HG03060 (cell line): ENCODE data around the gene UBC.

Source experiments
- ATAC-seq: cut with Tn5 transposase; IDR thresholded peaks from one replicate; pipeline ENCODE4 v1.9.1; 2021; ENCODE audit warnings: low read depth, moderate number of reproducible peaks; ENCODE audit not compliant: unreplicated experiment

Gene UBC

DNA sequence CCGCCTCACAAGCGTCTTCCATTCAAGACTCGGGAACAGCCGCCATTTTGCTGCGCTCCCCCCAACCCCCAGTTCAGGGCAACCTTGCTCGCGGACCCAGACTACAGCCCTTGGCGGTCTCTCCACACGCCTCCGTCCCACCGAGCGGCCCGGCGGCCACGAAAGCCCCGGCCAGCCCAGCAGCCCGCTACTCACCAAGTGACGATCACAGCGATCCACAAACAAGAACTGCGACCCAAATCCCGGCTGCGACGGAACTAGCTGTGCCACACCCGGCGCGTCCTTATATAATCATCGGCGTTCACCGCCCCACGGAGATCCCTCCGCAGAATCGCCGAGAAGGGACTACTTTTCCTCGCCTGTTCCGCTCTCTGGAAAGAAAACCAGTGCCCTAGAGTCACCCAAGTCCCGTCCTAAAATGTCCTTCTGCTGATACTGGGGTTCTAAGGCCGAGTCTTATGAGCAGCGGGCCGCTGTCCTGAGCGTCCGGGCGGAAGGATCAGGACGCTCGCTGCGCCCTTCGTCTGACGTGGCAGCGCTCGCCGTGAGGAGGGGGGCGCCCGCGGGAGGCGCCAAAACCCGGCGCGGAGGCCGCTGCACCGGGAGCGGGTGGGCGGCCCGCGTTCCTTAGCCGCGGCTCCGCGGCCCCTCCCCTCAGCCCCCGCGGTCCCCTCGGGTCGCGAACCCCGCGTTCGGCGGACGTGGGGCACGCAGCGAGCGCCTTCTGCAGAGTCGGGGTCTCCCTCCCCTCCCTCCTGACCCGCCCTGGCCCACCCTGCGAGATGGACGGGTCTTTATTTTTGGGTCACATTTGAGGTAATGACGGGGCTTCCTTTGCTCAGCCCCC, at the start of gene UBC:
UBC (minus strand) TSS at position 259 of the 847 bp plus-strand sequence. CDS start 879 bp downstream, outside the sequence.
- ATAC-seq = no peak

DNA sequence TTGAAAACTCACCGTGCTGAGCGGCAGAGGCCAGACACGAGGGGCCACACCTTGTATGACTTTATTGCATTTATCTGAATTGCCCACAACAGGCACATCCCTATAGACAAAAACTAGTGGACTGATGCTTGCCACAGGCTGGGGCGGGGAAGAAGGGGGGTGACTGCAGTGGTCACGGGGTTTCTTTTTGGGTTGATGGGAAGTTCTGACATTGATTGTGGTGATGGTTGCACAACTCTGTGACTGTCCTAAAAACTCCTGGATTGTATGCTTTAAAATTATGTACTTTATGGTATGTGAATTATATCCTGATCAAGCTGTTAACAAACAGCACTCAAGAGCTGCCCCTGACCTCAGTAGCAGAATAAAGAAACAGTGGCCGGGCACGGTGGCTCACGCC, 48.8 kb upstream of the UBC start:
- no peak for ATAC-seq

DNA sequence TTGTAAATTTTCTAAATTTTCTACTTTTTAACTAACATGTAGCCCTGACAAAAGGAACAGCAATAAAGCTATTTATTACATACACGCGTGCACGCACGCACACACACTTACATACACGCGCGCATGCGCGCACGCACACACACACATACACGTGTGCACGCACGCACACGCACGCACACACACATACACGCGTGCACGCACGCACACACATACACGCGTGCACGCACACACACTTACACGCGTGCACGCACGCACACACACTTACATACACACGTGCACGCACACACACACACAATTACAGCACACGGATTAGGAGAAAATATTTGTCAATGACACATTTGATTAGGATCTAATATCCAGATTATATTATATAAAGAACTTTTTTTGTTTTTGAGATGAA, 46.6 kb upstream of the UBC start:
- ATAC-seq = no peak

DNA sequence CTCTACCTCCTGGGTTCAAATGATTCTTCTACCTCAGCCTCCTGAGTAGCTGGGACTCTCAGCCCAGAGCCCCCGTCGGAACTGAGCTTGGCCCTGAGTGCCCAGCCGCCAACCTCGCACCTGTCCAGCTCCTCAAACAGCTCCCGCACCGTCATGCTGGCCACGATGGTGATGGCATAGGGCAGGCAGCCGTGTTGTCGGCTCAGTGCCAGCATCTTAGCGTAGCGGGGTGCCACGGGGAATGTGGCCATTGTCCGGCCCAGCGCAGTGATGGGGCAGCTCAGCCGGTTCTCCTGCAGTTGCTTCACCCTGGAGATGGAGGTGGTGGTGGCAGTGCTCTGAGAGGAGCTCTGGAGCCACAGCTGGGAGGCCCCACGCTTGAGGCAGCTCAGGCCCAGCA, 42.1 kb upstream of the UBC start:
- ATAC-seq = no peak

DNA sequence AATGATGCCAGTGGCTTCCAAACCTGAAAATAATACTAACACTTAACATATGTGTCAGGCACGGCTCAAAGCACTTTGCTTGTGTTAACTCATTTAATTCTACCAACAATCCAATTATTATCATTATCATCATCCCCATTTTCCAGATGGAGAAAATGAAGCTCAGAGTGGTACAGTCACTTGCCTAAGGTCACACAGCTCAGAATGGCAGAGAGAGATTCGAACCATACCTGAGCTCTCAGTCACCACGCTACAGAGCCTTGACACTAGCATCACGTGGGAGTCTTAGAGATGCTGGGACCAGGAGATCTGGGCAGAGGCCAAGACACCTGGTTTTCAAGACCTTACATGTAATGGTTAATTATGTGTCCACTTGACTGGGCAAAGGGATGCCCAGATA, 40.3 kb upstream of the UBC start:
- no peak for ATAC-seq

DNA sequence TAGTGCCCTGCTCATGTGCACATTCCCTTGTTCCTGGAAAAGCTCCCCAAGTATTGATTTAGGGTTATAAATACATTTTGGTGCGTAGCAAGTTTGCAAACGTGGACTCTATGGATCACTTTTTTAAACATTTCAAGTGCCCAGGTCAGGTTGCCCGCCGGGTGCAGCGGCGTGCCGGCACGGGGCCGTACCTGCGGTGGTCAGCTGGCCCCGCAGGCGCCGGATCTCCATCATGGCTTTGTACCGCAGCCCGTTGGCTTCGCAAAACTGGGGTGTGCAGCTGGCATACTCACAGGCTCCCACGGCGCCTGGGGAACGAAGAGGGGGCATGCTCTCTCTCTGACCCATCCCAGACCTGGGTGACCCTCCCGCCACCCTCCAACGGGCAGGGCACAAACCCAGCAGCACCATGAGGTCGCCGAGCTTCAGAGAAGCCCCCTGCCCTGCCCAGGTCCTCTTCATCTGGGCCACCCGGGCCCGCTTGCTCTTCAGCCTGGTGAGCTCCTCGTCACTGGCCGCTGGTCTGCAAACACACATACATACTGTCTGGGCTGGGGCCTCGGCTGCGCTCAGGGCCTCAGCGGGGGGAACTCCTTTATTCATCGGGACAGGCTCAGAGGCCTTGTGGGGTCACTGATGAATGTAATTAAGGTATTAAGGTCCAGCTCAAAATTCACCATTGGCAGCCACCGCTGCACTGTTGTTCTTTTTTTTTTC, 39.4 kb upstream of the UBC start:
- ATAC-seq = no peak

DNA sequence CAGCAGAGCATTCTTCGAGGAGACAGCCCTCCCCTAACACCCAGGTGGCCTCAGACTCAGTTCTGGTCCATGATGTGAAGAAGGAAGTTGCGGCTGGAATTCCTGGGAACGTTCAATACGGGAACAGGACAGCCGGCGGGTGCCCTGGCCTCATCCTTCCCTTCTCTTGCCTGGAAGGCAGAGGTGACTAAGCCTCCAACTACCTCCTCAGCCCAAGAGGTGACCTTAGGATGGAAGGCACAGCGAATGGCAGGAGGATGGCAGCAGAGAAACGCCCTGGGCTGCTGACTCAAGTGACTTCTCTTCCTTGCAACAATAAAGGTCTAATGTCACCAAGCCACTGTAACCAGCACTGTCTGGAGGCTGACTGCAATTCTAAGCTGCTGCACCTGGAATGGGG, 38.4 kb upstream of the UBC start:
- no peak for ATAC-seq

DNA sequence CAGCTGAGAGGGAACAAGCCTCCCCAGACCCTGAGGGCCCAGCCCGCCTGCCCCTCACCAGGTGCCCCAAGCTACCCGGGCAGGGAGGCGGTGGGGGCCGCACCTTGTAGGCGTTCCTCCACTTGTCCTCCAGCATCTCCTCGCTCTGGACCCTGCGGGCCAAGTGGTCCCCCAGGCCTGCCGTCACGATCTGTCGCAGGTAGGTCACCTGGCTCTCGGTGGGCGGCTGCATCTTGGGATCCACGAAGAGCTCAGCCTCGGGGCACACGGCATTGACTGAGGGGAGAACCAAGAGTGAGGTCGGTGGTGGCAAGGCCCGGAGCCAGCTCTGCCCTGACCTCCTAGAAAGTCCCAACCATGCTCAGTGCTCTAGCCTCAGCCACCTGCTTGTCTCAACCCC, 37.8 kb upstream of the UBC start:
- no peak for ATAC-seq

DNA sequence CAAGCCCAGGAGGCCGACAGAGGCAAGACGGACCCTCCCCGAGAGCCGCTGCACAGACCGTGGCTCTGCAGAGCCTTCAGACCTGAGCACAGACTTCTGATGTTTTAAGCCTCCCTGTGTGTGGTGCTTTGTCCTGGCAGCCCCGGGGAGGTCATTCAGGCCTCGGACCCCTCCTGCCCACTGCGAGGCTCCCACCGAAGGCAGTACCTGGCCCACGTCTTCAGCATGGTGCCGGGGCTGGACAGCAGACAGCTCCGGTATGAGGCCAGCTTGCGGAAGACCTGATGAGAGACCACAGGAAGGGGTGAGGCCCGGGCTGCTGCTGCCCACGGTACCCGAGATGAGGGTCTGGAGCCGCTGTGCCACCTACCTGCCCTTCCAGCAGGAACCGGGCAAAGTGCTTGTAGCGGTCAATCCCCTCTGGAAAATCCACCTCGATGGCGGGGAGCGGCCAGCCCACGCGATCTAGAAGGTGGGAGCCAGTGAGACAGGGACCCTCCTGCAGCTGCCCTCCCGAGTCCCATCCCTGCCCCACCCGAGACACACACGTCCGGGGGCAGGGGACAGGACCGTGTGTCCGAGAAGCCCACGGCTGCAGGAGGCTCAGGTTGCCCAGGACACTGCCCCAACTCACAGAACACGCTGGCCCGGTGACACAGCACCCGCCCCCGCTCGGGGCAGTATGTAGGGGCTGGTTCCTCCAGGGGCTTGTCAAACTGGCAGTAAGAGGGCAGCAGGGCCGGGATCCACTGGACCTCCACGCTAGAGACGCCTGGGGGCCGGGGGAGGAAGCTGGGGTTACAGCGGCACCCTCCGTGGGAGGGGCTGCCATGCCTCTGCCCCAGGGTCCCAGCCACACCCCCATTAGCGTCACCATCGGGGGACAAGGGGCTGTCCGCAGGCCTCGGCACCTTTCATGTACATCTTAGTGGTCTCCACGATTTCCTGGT, 35.6 kb upstream of the UBC start:
- no peak for ATAC-seq

DNA sequence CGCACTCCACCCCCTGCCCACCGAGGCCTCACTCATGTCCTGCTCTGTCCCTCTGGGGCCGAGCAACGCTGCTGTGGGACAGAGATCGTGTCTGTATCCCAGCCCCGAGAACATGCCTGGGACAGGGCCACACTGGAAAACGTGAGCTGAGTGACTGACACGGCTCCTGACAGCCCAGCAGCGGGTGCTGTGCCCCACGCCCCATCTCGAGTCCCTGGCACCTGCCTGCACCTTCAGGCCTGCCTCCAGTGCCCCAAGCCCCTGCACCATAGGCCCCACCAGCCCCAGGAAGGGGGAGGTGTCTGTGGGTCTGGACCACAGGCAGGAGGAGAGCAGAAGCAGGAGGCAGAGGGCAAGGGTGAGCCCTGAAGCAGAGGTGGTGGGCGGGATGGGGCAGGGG, 34.6 kb upstream of the UBC start:
- ATAC-seq = no peak

DNA sequence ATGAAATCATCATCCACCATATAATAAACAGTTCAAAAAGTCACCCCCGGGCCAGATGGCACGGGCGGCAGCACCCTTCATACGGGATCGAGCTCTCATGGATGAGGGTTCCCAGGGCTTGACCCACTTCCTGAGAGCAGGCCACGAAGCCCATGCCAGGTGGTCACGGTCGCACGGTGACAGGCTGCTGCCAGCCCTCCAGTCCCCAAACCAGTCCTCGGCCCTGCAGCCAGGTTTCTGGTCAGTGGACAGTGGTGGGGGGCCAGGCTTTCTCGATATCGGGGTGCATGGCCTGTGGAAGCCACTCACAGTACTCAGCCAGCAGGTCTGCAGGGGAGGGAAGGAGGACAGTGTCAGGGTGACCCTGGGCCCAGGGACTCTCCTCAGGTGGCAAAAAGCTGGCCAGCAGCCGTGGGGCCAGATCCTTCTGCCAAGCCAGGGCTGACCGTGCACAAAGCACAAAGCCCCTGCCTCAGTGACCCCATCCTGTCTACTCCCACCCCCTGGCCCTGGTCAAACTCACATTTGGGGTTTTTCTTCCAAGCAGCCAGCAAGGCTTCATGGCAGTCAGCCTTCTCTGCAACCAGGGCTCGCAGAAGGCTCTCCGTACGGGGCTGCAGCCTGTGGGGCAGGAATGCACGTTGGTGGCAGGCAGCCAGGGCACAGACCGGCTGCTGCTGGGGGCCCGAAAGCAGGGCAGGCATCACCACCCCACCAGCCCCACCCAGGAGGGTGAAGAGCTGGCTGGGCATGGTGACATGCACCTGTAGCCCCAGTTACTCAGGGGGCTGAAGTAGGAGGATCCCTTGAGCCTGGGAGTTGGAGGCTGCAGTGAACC, 33.3 kb upstream of the UBC start:
- no peak for ATAC-seq

DNA sequence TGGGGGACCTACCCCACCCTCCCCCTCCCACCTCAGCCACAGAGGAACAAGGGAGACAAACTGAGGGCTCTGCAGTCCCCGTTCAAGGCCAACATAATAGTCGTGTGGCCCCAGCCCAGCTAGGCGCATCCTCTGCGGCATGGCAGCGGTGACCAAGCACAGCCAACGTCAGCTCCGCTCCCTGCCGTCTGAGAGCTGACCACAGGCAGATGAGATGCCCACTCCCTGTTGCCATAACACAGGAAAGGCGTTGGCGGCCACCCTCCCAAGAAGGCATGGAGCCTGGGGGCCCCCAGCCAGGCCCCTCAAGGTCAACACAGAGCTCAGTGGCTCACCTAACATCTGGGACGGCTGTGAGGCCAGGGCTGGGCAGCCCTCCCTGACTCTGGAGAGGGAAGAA, 32.6 kb upstream of the UBC start:
- no peak for ATAC-seq

DNA sequence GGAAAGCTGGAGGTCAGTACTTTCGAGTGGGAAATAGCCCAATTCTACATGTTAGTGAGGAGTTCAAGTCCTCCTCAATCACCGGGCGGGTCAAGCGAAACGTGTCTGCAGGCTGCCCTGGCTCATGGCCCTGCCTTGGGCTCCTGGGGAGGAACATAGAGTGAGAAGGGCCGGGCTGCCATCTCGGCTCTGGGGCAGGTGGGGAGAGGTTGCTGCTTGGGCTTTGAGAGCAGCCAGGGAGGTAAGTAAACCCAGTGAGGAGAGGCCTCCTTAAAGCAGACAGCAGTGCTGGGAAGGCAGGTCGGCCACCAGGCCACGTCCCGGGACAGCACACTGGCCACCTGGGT, 32.0 kb upstream of the UBC start:
- ATAC-seq = no peak

DNA sequence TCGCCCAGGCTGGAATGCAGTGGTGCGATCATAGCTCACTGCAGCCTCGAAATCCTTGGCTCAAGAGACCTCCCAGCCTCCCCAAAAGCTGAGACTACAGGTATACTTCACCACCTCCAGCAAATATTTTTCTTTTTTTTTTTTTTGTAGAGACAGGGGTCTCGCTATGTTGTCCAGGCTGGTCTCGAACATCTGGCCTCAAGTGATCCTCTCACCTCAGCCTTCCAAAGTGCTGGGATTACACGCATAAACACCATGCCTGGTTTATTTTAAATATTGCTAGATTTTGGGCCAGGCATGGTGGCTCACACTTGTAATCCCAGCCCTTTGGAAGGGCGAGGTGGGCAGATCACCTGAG, 26.7 kb upstream of the UBC start:
- ATAC-seq = no peak

DNA sequence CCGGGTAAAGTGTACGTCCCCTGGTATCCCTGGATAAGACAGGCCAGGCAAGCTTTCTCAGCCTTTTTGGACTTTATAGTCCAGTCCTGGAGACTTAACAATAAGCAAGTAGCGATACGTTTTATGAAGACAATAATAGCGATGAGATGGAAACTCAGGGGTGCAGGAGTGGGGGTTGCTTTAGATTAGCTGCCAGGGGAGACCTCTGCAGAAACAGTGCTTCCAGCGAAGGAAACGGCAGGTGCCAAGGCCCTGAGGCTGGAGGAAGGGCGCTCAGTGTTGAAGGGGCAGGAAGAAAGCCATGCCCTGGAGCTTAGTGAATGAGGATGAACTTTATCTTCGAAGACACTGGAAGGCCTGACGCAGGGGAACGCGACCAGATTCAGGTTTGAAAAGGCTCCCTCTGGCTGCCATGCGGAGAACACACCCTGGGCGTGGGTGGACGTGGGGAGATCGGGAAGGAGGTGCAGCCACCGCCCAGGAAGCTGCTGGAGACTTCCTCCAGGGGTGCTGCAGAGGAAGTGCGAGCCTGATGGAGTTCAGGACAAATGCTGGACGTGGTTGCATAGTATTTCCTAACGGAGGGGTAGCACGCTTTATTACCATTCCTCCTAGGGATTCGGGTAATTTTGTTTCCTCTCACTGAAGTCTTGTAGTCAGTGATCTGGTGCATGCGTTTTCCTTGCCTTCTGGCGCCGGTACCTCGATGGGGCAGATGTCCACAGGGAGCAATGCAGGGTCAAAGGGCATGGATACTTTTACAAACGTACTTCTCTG, 26.1 kb upstream of the UBC start:
- ATAC-seq = no peak

DNA sequence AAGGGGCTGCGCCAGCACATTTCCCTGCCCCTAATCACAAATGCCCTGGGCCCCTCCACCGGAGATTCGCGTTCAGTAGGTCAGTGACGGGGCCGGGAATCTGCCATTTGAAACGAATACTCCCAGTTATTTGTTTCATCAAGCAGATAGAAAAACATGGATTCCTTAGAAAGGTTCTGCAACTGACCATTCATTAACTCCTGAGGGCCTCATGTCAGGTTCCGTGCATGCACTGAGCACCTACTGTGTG, 25.6 kb upstream of the UBC start:
- ATAC-seq = no peak

DNA sequence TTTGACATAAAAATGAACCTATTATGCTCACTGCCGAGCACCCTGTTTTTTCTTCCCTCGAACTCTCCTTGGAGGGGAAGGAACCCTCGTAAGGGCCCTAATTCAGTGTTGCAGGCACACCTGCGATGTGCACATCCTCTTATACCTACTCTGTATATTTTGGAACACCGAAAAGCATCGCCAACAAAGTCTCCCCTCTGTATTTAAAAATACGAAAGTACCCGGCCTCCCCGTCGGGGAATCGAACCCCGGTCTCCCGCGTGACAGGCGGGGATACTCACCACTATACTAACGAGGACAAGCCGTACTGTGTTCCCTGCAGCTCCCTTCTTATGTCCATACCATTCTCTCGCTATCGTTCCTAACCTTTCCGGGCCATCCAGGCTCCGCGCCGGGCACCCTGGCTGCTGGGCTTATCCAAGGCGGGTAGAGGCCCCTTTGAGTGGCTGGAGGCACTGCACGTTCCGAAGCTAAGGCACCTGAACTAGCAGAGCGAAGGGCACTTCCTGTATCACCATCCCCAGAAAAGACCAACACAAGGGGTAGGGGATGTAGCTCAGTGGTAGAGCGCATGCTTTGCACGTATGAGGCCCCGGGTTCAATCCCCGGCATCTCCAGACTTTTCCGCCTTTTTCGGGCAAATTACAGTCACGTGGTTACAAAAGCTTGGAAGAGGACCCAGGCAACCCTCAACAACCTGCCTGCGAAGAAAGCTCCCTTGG, 25.1 kb upstream of the UBC start:
- peak; percentile 54 for ATAC-seq

DNA sequence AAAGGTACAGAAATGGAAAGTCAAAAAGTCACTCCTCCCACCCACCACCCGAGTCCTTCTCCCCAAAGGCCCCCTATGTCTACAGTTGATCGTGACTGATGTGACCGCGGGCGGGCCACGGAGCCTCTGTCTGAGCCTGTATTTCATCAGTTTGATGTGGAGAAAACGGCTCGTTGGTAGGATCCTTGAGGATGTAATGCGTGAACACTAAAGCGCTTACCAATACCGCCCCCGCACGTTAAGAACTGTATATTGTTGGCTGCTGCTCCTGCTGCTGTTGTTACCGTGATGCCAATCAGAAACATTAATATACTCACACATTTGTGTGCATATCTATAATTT, 24.6 kb upstream of the UBC start:
- peak; percentile 21 for ATAC-seq

DNA sequence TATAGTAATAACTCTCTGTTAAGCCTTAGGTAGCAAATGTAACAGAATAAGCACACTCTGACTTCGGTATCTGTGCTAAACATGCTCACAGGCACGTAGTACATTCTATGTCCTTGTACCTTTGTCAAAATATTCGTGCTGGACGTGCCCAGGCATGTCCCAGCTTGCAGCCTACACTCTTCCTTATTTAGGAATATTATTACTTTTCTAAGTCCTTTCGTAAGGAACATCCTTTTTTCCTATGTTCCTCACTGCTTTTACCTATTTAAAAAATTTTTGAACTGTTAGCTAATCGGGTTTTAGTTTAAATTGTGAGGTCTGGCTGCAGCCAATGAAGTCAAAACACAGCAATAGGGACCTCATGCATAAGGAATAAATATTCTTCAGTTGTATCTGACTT, 24.1 kb upstream of the UBC start:
- ATAC-seq = no peak
